KOPT-K1 (cell line): ENCODE measurements around the gene ZNFX1.

Experiments
- H3K27ac ChIP-seq: fragments of 200-600 bp; sonication (generic); 2 replicates; pipeline ENCODE4 v1.5.1; 2016; ENCODE audit warnings: antibody characterized with exemption, mild to moderate bottlenecking, low read depth, low read length; ENCODE audit not compliant: poor library complexity, severe bottlenecking
- H3K36me3 ChIP-seq: fragments of 200-600 bp; sonication (generic); 2 replicates; pipeline ENCODE4 v1.5.1; 2017; ENCODE audit warnings: antibody characterized with exemption, mild to moderate bottlenecking, low read length, moderate library complexity; ENCODE audit not compliant: insufficient read depth
- H3K9me3 ChIP-seq: fragments of 200-600 bp; sonication (generic); 2 replicates; pipeline ENCODE4 v1.5.1; 2017; ENCODE audit warnings: antibody characterized with exemption, low read length, mild to moderate bottlenecking; ENCODE audit not compliant: insufficient read depth, poor library complexity, severe bottlenecking

ZNFX1 gene

GRCh38 chr20:49259284-49259683 is 18.6 kb downstream of the ZNFX1 start:
- Histone ChIP-seq H3K9me3 (no peaks in the 10 kb centered on the region), H3K36me3 (peaks cover 99% of the 10 kb centered on the region), H3K27ac (no peak overlapping the region)

- Histone ChIP-seq H3K36me3 (peaks cover 99% of the 10 kb centered on the region), H3K9me3 (no peaks in the 10 kb centered on the region)
Measured at GRCh38 chr20:49256261-49256660, 21.6 kb downstream of the ZNFX1 start.

GRCh38 chr20:49252556-49253350 is 25.1 kb downstream of the ZNFX1 start:
- H3K9me3 ChIP-seq, result no peaks in the 10 kb centered on the region
- H3K36me3 ChIP-seq, result peaks cover 100% of the 10 kb centered on the region
- no peak overlapping the region for H3K27ac ChIP-seq

More at GRCh38 chr20:49256261-49256660, 21.6 kb downstream of the ZNFX1 start:
- H3K27ac ChIP-seq, result no peak overlapping the region

GRCh38 chr20:49248879-49249665 is 28.8 kb downstream of the ZNFX1 start:
- Histone ChIP-seq H3K9me3 (no peaks in the 10 kb centered on the region), H3K36me3 (peaks cover 100% of the 10 kb centered on the region), H3K27ac (no peak overlapping the region)

GRCh38 chr20:49248301-49248700 is 29.6 kb downstream of the ZNFX1 start:
- H3K36me3 ChIP-seq, result peaks cover 100% of the 10 kb centered on the region
- no peaks in the 10 kb centered on the region for H3K9me3 ChIP-seq
- no peak overlapping the region for H3K27ac ChIP-seq

GRCh38 chr20:49247792-49248191 is 30.1 kb downstream of the ZNFX1 start:
- no peaks in the 10 kb centered on the region for H3K9me3 ChIP-seq
- H3K36me3 ChIP-seq, result peaks cover 100% of the 10 kb centered on the region
- no peak overlapping the region for H3K27ac ChIP-seq

- H3K27ac ChIP-seq, result no peak overlapping the region
- H3K9me3 ChIP-seq, result no peaks in the 10 kb centered on the region
- peaks cover 100% of the 10 kb centered on the region for H3K36me3 ChIP-seq
Measured at GRCh38 chr20:49247169-49247723, 30.6 kb downstream of the ZNFX1 start.

- Histone ChIP-seq H3K9me3 (no peaks in the 10 kb centered on the region), H3K27ac (no peak overlapping the region), H3K36me3 (peaks cover 100% of the 10 kb centered on the region)
Measured at GRCh38 chr20:49245921-49246740, 31.7 kb downstream of the ZNFX1 start.

GRCh38 chr20:49237531-49237930 is 40.3 kb downstream of the ZNFX1 start:
- no peak overlapping the region for H3K27ac ChIP-seq
- no peaks in the 10 kb centered on the region for H3K9me3 ChIP-seq
- peaks cover 99% of the 10 kb centered on the region for H3K36me3 ChIP-seq

GRCh38 chr20:49236301-49236700 is 41.6 kb downstream of the ZNFX1 start:
- no peak overlapping the region for H3K27ac ChIP-seq
- peaks cover 97% of the 10 kb centered on the region for H3K36me3 ChIP-seq
- H3K9me3 ChIP-seq, result no peaks in the 10 kb centered on the region

GRCh38 chr20:49234831-49235230 is 43.0 kb downstream of the ZNFX1 start:
- Histone ChIP-seq H3K27ac (no peak overlapping the region), H3K9me3 (no peaks in the 10 kb centered on the region), H3K36me3 (peaks cover 97% of the 10 kb centered on the region)

- H3K36me3 ChIP-seq, result peaks cover 97% of the 10 kb centered on the region
- no peaks in the 10 kb centered on the region for H3K9me3 ChIP-seq
- H3K27ac ChIP-seq, result no peak overlapping the region
Measured at GRCh38 chr20:49233226-49233625, 44.6 kb downstream of the ZNFX1 start.

- H3K9me3 ChIP-seq, result no peaks in the 10 kb centered on the region
- no peak overlapping the region for H3K27ac ChIP-seq
- peaks cover 96% of the 10 kb centered on the region for H3K36me3 ChIP-seq
Measured at GRCh38 chr20:49231471-49231870, 46.4 kb downstream of the ZNFX1 start.

GRCh38 chr20:49230561-49231133 is 47.2 kb downstream of the ZNFX1 start:
- Histone ChIP-seq H3K27ac (no peak overlapping the region), H3K36me3 (peaks cover 96% of the 10 kb centered on the region), H3K9me3 (no peaks in the 10 kb centered on the region)
